Bronchial epithelial cell (primary cell): ENCODE results near the gene RHOT2. TPM values are rescaled to one million over a fixed set of nuclear protein-coding genes. Genes with fewer than 3 reads are reported as not detected.

Experiments
- DNase-seq: peaks from one replicate; pipeline ENCODE4 v3.0.0-alpha.2; 2010; ENCODE audit warnings: low read depth
- FAIRE-seq: peaks from 2 replicates; lab custom pipeline; 2011; peaks lifted over from hg19 to GRCh38; lab: Jason Lieb, UNC
- H3K27me3 ChIP-seq: 2 replicates; pipeline ENCODE4 v1.5.1; 2011; ENCODE audit warnings: low read length; ENCODE audit not compliant: control insufficient read depth, insufficient read depth
- H3K36me3 ChIP-seq: 2 replicates; pipeline ENCODE4 v1.5.1; 2011; ENCODE audit warnings: low read length; ENCODE audit not compliant: control insufficient read depth, insufficient read depth
- H3K4me3 ChIP-seq: 2 replicates; pipeline ENCODE4 v1.5.1; 2011; ENCODE audit warnings: mild to moderate bottlenecking, low read depth, low read length, control low read depth
- total RNA-seq: library from RNA; depleted of rRNA; stranded (reverse); fragments of >200 nt; gene quantifications from 2 replicates; pipeline ENCODE4 v1.2.1, GENCODE V29; 2014
- TF ChIP-seq, protein P1 (sequence below): IDR thresholded peaks from 2 replicates; pipeline ENCODE4 v1.5.1; 2011; ENCODE audit warnings: mild to moderate bottlenecking, moderate library complexity, low read length, control low read depth, inconsistent platforms; ENCODE audit not compliant: insufficient read depth, severe bottlenecking

The RHOT2 gene
- total RNA-seq, 1 donor from 2014 or later = 44.5 TPM

DNA sequence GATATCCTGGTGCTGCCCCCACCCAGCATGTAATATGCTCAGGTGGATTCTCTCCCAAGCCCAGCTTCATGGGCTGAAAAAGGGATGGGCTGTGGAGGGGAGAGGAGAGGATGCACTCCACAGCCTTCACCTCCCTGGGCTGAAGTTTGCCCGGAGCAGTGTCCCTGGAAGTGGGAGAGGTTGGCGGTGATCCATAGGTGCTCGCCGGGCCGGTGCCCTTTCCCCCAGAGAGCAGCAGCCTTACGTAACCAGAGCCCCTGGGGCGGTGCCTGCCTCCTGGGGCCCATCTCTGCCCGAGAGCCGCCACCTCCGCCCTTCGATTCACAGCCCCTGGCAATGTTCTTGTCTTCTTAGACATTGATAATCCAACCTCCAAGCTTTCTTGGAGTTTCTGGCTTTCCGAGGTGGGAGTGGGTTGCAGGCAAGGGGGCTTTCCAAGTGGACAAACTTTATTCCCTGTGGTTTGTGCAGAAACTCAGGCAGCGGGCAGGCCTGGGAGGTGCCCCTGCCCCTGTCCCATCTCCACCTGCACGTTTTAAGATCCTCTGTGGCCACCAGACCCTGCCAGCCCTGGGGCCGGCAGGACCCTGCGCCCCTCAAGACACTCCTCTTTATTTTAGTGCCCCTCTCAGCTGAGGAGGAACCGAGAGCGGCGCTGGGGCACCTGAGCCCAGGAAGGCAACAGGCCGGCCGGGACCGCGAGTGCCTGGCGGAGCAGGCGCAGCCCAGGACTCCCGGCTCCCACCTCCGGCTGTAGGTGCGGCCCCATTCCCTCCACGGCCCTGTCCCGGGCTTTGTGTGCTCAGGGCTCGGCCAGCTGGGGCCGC lies 21.9 kb upstream of the RHOT2 start:
- no peak for DNase-seq
- H3K36me3 ChIP-seq = peaks cover 2% of the 10 kb centered on the region
- FAIRE-seq = no peak
- TF ChIP-seq, protein P1, sequence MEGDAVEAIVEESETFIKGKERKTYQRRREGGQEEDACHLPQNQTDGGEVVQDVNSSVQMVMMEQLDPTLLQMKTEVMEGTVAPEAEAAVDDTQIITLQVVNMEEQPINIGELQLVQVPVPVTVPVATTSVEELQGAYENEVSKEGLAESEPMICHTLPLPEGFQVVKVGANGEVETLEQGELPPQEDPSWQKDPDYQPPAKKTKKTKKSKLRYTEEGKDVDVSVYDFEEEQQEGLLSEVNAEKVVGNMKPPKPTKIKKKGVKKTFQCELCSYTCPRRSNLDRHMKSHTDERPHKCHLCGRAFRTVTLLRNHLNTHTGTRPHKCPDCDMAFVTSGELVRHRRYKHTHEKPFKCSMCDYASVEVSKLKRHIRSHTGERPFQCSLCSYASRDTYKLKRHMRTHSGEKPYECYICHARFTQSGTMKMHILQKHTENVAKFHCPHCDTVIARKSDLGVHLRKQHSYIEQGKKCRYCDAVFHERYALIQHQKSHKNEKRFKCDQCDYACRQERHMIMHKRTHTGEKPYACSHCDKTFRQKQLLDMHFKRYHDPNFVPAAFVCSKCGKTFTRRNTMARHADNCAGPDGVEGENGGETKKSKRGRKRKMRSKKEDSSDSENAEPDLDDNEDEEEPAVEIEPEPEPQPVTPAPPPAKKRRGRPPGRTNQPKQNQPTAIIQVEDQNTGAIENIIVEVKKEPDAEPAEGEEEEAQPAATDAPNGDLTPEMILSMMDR = no peak
- H3K27me3 ChIP-seq = no peaks in the 10 kb centered on the region
- H3K4me3 ChIP-seq = no peak overlapping the region

DNA sequence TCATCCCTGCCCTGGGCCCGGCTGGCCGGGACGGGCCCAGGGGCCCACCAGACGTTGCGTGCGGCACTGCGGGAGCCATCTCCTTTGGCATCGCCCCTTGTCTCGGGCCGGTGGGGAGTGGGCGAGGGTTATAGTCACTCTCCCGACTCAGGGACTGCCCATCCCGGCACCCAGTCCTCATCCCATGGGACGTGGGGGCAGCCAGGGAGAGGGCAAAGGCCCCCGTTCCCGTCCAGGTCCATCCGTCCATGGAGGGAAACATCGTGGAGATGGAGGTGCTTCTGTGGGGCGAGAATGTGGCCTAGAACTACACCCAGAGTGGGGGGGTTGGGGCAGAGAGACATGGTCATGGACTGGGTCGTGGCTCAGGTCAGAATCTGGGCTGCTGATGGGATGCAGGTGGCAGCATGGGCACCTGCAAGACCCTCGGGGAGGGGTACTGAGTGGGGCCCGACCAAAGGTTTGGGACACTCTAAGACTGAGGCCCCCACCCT lies 21.2 kb upstream of the RHOT2 start:
- TF ChIP-seq, protein P1 = no peak
- H3K27me3 ChIP-seq = no peaks in the 10 kb centered on the region
- H3K36me3 ChIP-seq = peaks cover 2% of the 10 kb centered on the region
- H3K4me3 ChIP-seq = no peak overlapping the region
- DNase-seq = no peak
- no peak for FAIRE-seq

DNA sequence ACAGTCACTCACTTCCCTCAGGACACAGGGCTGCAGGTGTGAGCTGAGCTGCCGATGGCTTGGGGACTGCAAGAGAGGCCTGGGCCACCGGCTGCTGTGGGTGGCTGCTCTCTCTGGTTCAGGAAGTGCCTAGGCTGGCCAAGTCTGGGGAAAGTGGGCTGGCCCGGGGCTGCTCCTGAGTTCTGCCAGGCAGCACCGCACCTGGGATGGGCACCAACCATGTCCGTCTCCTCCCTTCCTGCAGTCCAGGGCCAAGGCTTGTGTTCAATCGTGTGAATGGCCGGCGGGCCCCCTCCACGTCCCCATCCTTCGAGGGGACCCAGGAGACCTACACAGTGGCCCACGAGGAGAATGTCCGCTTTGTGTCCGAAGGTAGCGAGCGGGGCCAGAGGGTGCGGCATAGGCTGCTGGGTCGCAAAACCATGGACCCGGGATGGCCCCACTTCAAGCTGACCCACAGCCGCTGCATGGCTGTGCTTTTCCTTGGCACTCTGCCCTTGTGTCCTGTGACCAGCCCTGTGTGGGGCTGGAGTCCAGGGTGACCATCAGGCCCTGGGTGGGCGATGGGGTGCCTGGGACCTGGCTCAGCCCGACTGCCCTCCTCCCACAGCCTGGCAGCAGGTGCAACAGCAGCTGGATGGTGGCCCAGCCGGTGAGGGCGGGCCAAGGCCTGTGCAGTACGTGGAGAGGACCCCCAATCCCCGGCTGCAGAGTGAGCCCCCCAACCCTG lies 20.6 kb upstream of the RHOT2 start:
- H3K36me3 ChIP-seq = peaks cover 2% of the 10 kb centered on the region
- no peaks in the 10 kb centered on the region for H3K27me3 ChIP-seq
- H3K4me3 ChIP-seq = no peak overlapping the region
- TF ChIP-seq, protein P1 = no peak
- DNase-seq (no peak), FAIRE-seq (no peak)

DNA sequence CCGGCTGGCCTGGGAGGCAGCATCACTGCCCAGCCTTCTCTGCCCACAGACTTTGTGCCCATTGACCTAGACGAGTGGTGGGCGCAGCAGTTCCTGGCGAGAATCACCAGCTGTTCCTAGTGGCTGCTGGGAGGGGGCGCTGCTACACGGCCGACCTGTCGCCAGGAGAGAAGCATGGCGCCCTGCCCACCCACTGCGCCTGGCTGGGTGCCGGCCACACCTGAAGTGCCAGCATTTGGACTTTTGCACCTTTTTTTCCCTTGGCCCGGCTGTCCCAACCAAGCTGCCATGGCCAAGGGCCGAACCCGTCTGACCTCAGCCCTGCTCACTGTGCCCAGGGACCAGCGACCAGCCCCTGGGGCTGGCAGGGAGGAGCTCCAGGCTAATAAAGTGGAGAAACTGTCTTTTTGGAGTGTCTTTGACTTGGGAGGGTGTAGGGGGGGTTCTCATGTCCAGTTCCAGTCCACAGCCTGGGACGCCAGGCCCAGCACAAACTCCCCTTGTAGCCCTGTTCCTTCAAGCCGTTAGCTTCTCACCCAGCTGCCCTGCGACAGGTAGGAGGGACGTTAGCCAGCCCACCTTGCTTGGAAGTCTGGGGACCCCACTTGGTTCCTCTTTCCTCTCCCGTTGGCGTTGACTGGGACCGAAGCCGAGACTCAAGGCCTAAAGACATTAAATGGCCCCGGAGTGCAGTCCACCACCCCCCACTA lies 19.7 kb upstream of the RHOT2 start:
- no peaks in the 10 kb centered on the region for H3K27me3 ChIP-seq
- peak; percentile 23 for FAIRE-seq
- peaks cover 2% of the 10 kb centered on the region for H3K36me3 ChIP-seq
- peak; percentile 20 for DNase-seq
- TF ChIP-seq, protein P1 = peak; percentile 74
- H3K4me3 ChIP-seq = peak overlapping the region; percentile 56

DNA sequence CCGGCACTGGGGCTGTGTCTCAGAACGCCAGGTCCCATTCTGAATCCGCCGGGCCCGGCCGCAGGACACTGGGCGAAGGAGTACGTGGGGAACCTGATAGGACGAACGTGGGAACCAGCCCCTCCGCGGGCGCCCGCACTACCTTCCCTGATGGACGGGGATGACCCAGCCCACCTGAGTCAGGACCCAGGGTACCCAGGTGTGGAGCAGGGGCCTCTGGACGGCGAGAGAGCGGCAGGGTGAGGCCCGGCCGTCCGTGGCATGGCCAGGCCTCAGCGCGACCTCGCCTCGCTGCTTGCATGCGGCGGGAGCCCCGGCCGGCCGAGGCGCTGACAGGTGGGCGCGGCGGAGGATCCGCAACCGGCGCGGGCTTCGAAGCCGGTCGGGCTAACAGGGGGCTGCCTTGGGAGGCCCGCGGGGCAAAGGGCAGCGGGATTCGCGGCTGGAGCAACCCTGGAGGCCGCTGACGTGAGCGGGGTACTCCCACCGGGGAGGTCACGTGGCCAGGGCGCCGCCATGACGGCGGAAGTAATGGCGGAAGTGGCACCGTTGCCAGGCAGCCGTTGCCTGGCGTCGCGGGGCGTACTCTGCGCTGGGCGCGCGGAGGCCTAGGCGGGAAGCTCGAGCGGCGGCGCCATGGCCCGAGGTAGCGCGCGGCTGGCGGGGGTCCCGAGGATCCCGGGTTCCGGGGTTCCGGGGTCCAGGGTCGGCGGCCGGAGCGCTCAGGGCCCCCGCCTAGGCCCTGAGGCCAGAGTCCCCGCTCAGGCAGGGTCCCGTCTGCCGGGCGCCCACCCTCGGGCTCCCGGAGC lies 18.9 kb upstream of the RHOT2 start, which contains the start of gene WDR90:
TSS of gene WDR90 (plus strand) at position 585 of the 809 bp plus-strand sequence. CDS start at position 637, 52 bp downstream.
- peak within 1 kb of the TSS; percentile 56 for H3K4me3 ChIP-seq
- TF ChIP-seq, protein P1 = no peak
- FAIRE-seq (no peak), DNase-seq (peak; percentile 79)
- peaks cover 5% of the 10 kb centered on the region for H3K36me3 ChIP-seq
- H3K27me3 ChIP-seq = no peaks in the 10 kb centered on the region
